ENCODE results near the gene CDH26. TPM values are rescaled to one million over a fixed set of nuclear protein-coding genes. Genes with fewer than 3 reads are reported as not detected.
A peak's percentile ranks its signal among the peaks of the same experiment; 100 is the strongest.

CDH26 gene
- total and polyA plus RNA-seq, 4 experiments from 2014 or later: 0.55 to 4.4 (median 4.1) TPM; not detected in 1

GRCh38 chr20:60009826-60010616, 51.8 kb downstream of the CDH26 start:
- Histone ChIP-seq H3K27me3 (ENCODE audit: insufficient read depth, low read length) (no peaks in the 10 kb centered on the region), H3K4me3 (ENCODE audit: low read length in 2 of 2) (no peak overlapping the region), H3K4me1 (ENCODE audit: insufficient read depth, low read length) (peaks cover 12% of the 10 kb centered on the region), H3K9me3 (ENCODE audit: control insufficient read depth in 1 of 2, low read length in 2 of 2) (no peaks in the 10 kb centered on the region), H3K27ac (ENCODE audit: low read depth, low read length) (no peak overlapping the region), H3K36me3 (ENCODE audit: insufficient read depth, low read length) (no peaks in the 10 kb centered on the region)
- DNase-seq: no peak
- ChIA-PET POLR2A (ENCODE audit: partially characterized antibody) (no interaction called here), CTCF (ENCODE audit: partially characterized antibody) (interaction anchor here (1.5 kb wide), 1 partner anchor 12 kb away, joined by 5 read pairs; no protein-coding TSS in a partner anchor)
- Mint-ChIP-seq H3K27ac (no peak overlapping the region), H3K4me1 (peaks cover 11 to 28% (median 21%) of the 10 kb centered on the region in 4 donors), H3K27me3 (peaks cover 0 to 2% of the 10 kb centered on the region in 2 donors), H3K36me3 (peaks cover 0 to 5% of the 10 kb centered on the region in 2 donors), H3K4me3 (peak overlapping the region in 2 of 8 donors; percentile 14 to 46), H3K9me3 (peaks cover 0 to 3% (median 0%) of the 10 kb centered on the region in 8 donors)
- intact Hi-C loops (cut with micrococcal nuclease): no loop called here

DNA sequence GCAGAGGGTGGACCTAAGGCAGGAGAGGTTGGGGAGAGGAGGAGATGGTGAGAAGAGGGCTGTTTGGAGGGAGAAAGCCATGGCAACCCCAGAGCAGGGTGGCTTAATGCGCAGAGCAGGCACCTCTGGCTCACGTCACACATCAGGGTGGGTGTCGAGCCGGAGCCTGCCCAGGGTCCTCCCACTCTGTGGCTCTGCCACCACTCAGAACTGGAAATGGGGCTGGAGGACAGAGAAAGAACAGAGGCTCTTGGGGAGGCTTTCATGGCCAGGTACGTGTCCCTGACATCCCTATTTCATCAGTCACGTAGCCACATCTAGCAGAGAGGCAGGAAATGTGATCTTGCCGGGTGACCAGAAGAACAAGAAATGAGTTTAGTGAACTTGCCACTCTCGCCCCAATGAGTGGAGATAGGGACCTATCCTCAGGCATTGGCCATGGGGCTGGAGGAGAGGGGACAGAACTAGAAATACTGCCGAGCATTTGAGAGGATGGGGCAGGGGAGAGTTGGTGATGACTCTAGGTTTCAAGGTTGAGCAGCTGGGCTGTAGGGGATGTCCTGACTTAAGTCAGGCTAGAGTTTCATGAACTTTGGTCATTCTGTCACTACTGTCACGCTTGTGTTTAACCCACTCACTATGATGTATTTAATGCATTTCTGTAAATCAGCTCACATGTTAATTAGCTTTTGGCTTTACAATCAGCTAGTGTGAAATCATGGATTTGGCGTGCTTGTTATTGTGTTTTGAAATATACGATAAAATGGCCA, 52.7 kb downstream of the CDH26 start:
- Histone ChIP-seq H3K27ac (ENCODE audit: low read depth, low read length) (no peak overlapping the region), H3K4me3 (ENCODE audit: low read length in 2 of 2) (no peak overlapping the region), H3K4me1 (ENCODE audit: insufficient read depth, low read length) (peaks cover 12% of the 10 kb centered on the region), H3K27me3 (ENCODE audit: insufficient read depth, low read length) (no peaks in the 10 kb centered on the region), H3K9me3 (ENCODE audit: control insufficient read depth in 1 of 2, low read length in 2 of 2) (no peaks in the 10 kb centered on the region), H3K36me3 (ENCODE audit: insufficient read depth, low read length) (no peaks in the 10 kb centered on the region)
- POLR2A ChIA-PET (ENCODE audit: partially characterized antibody): no interaction called here
- peaks cover 0 to 1% of the 10 kb centered on the region in 2 donors for H3K36me3 Mint-ChIP-seq
- DNase-seq: no peak
- H3K4me3 Mint-ChIP-seq: peak overlapping the region in 3 of 8 donors; percentile 44 to 53 (median 46)
- H3K4me1 Mint-ChIP-seq: peaks cover 11 to 28% (median 21%) of the 10 kb centered on the region in 4 donors
- H3K9me3 Mint-ChIP-seq: peaks cover 0 to 3% (median 0%) of the 10 kb centered on the region in 8 donors
- H3K27me3 Mint-ChIP-seq: peaks cover 0 to 2% of the 10 kb centered on the region in 2 donors
- intact Hi-C loops (cut with micrococcal nuclease): no loop called here
- H3K27ac Mint-ChIP-seq: no peak overlapping the region
- CTCF ChIA-PET (ENCODE audit: partially characterized antibody): no interaction called here

- no peaks in the 10 kb centered on the region for H3K36me3 Mint-ChIP-seq
- H3K9me3 Mint-ChIP-seq: peaks cover 0 to 4% (median 0%) of the 10 kb centered on the region in 8 donors
- Histone ChIP-seq H3K36me3 (ENCODE audit: insufficient read depth, low read length) (no peaks in the 10 kb centered on the region), H3K4me3 (ENCODE audit: low read length in 2 of 2) (no peak overlapping the region), H3K27ac (ENCODE audit: low read depth, low read length) (no peak overlapping the region), H3K9me3 (ENCODE audit: control insufficient read depth in 1 of 2, low read length in 2 of 2) (no peaks in the 10 kb centered on the region), H3K27me3 (ENCODE audit: insufficient read depth, low read length) (no peaks in the 10 kb centered on the region), H3K4me1 (ENCODE audit: insufficient read depth, low read length) (peaks cover 12% of the 10 kb centered on the region)
- intact Hi-C loops (cut with micrococcal nuclease): no loop called here
- CTCF ChIA-PET (ENCODE audit: partially characterized antibody): no interaction called here
- peaks cover 11 to 28% (median 21%) of the 10 kb centered on the region in 4 donors for H3K4me1 Mint-ChIP-seq
- POLR2A ChIA-PET (ENCODE audit: partially characterized antibody): no interaction called here
- H3K27me3 Mint-ChIP-seq: peaks cover 0 to 2% of the 10 kb centered on the region in 2 donors
- DNase-seq: no peak
- peak overlapping the region in 4 of 7 donors; percentile 11 to 74 (median 40) for H3K27ac Mint-ChIP-seq
- peak overlapping the region in 7 of 8 donors; percentile 4 to 76 (median 53) for H3K4me3 Mint-ChIP-seq
These were observed 53.6 kb downstream of the CDH26 start for GRCh38 chr20:60011512-60012507.

DNA sequence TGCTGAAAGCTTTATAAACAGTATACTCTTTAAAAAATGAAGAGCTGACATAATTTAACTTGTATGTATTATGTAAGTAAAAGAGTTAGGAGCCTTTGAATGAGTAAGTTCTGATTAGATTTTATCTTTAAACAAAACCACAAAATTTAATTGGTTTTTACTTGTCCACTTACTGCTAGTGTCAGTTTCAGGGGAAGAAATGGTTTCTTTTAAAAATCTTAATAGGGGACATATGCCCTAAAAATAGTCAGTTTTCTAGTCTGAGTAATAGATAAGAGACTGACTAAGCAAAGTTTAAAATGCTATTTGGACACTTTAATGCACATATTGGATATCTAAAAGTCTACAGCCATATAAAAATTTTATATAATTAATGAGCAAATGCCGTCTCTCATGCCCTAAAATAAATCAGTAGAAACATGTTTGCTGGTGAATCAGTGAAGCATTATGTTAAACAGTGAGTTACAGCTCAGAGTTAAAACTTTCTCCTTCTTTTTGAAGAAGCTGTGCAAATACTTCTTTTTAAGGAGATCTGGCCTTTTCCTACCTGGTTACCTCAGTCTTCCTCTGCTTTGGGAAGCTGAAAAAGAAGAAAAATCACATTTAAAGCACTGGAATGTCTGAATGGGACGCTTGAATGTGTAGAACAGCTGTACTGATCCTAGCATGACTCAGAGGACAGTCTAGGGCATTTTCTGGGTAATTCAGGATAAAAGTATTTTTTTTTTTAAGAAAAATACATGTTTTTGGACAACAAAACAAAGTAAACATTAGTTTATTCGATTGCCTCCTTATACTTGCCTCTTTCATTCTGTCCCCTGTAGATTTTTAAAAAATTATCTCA, 55.3 kb downstream of the CDH26 start:
- ChIA-PET CTCF (ENCODE audit: partially characterized antibody) (interaction anchor here (0.6 kb wide), 1 partner anchor 9 kb away, joined by 5 read pairs; no protein-coding TSS in a partner anchor), POLR2A (ENCODE audit: partially characterized antibody) (no interaction called here)
- Histone ChIP-seq H3K27me3 (ENCODE audit: insufficient read depth, low read length) (no peaks in the 10 kb centered on the region), H3K4me3 (ENCODE audit: low read length in 2 of 2) (no peak overlapping the region), H3K9me3 (ENCODE audit: control insufficient read depth in 1 of 2, low read length in 2 of 2) (no peaks in the 10 kb centered on the region), H3K27ac (ENCODE audit: low read depth, low read length) (no peak overlapping the region), H3K36me3 (ENCODE audit: insufficient read depth, low read length) (no peaks in the 10 kb centered on the region), H3K4me1 (ENCODE audit: insufficient read depth, low read length) (peaks cover 12% of the 10 kb centered on the region)
- no peak overlapping the region for H3K27ac Mint-ChIP-seq
- peaks cover 1 to 2% of the 10 kb centered on the region in 2 donors for H3K27me3 Mint-ChIP-seq
- no peak overlapping the region for H3K4me3 Mint-ChIP-seq
- peaks cover 3 to 4% of the 10 kb centered on the region in 2 donors for H3K36me3 Mint-ChIP-seq
- DNase-seq: no peak
- peaks cover 0 to 10% (median 4%) of the 10 kb centered on the region in 8 donors for H3K9me3 Mint-ChIP-seq
- peaks cover 11 to 28% (median 21%) of the 10 kb centered on the region in 4 donors for H3K4me1 Mint-ChIP-seq
- intact Hi-C loops (cut with micrococcal nuclease): no loop called here

- peaks cover 3 to 4% of the 10 kb centered on the region in 2 donors for H3K27me3 Mint-ChIP-seq
- Histone ChIP-seq H3K27me3 (ENCODE audit: insufficient read depth, low read length) (no peaks in the 10 kb centered on the region), H3K27ac (ENCODE audit: low read depth, low read length) (no peak overlapping the region), H3K9me3 (ENCODE audit: control insufficient read depth in 1 of 2, low read length in 2 of 2) (no peaks in the 10 kb centered on the region), H3K36me3 (ENCODE audit: insufficient read depth, low read length) (no peaks in the 10 kb centered on the region), H3K4me3 (ENCODE audit: low read length in 2 of 2) (no peak overlapping the region), H3K4me1 (ENCODE audit: insufficient read depth, low read length) (peaks cover 10% of the 10 kb centered on the region)
- H3K27ac Mint-ChIP-seq: no peak overlapping the region
- peaks cover 3 to 19% of the 10 kb centered on the region in 2 donors for H3K36me3 Mint-ChIP-seq
- no peak overlapping the region for H3K4me3 Mint-ChIP-seq
- no peak for DNase-seq
- intact Hi-C loops (cut with micrococcal nuclease): no loop called here
- ChIA-PET POLR2A (ENCODE audit: partially characterized antibody) (no interaction called here), CTCF (ENCODE audit: partially characterized antibody) (no interaction called here)
- peaks cover 5 to 20% (median 11%) of the 10 kb centered on the region in 8 donors for H3K9me3 Mint-ChIP-seq
- peaks cover 7 to 15% (median 9%) of the 10 kb centered on the region in 4 donors for H3K4me1 Mint-ChIP-seq
These were observed 58.2 kb downstream of the CDH26 start for GRCh38 chr20:60016406-60016805.

DNA sequence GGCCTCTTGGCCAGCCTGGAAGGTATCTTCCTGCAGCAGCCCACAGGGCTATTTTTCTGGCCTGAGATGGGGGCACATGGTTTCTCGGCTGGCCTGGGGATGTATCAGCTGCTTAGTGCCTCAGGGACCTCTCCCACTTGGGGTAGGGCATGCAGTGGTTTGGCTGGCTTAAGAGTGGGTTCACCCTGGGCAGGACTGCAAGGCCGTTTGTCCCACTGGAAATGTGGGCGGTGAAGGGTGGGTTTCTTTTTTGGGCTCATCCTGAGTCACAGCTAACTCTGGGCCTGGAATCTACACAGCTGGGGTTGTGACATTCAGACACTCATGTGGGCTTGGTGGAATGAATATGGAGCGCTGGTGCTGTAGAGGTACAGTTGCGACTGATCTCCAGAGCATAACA, 62.0 kb downstream of the CDH26 start:
- peaks cover 2 to 3% of the 10 kb centered on the region in 2 donors for H3K27me3 Mint-ChIP-seq
- no peaks in the 10 kb centered on the region for H3K4me1 ChIP-seq (ENCODE audit: insufficient read depth, low read length)
- no peaks in the 10 kb centered on the region for H3K9me3 ChIP-seq (ENCODE audit: control insufficient read depth in 1 of 2, low read length in 2 of 2)
- H3K36me3 Mint-ChIP-seq: peaks cover 3 to 30% of the 10 kb centered on the region in 2 donors
- peaks cover 5 to 20% (median 11%) of the 10 kb centered on the region in 8 donors for H3K9me3 Mint-ChIP-seq
- no peaks in the 10 kb centered on the region for H3K36me3 ChIP-seq (ENCODE audit: insufficient read depth, low read length)
- CTCF ChIA-PET (ENCODE audit: partially characterized antibody): no interaction called here
- intact Hi-C loops (cut with micrococcal nuclease): no loop called here
- peaks cover 0 to 2% (median 0%) of the 10 kb centered on the region in 4 donors for H3K4me1 Mint-ChIP-seq
- POLR2A ChIA-PET (ENCODE audit: partially characterized antibody): no interaction called here
- H3K27me3 ChIP-seq (ENCODE audit: insufficient read depth, low read length): no peaks in the 10 kb centered on the region
- no peak overlapping the region for H3K4me3 Mint-ChIP-seq
- no peak overlapping the region for H3K27ac Mint-ChIP-seq
- H3K27ac ChIP-seq (ENCODE audit: low read depth, low read length): no peak overlapping the region
- DNase-seq: no peak
- H3K4me3 ChIP-seq (ENCODE audit: low read length in 2 of 2): no peak overlapping the region

Data from CD4-positive, alpha-beta memory T cell (primary cell).